ENCODE results near the gene LNPEP. TPM values are rescaled to one million over a fixed set of nuclear protein-coding genes. Genes with fewer than 3 reads are reported as not detected.

Gene LNPEP
- polyA plus RNA-seq, 3 donors from 2014 or later: 33.2 to 80.4 (median 39.9) TPM

Other genes starting within 250 kb of the LNPEP start
- gene ERAP1, start 128.1 kb upstream of the LNPEP start, polyA plus RNA-seq: 10 to 100 TPM; 44.5 to 81.3 (median 70.8) TPM
- 100 to 1,000 TPM in 1 of 3 donors, 1 to 10 TPM in 2; 3.9 to 129 (median 8.1) TPM for gene ERAP2, start 59.6 kb upstream of the LNPEP start, polyA plus RNA-seq
- gene LIX1, start 206.5 kb downstream of the LNPEP start, polyA plus RNA-seq: not detected
- gene RIOK2, start 247.2 kb downstream of the LNPEP start, polyA plus RNA-seq: 10 to 100 TPM; 10.6 to 15.8 (median 14.8) TPM

Data from immature natural killer cell (primary cell).